ENCODE measurements around the gene AGMAT.
A peak's percentile ranks its signal among the peaks of the same experiment; 100 is the strongest.

The AGMAT gene

DNA sequence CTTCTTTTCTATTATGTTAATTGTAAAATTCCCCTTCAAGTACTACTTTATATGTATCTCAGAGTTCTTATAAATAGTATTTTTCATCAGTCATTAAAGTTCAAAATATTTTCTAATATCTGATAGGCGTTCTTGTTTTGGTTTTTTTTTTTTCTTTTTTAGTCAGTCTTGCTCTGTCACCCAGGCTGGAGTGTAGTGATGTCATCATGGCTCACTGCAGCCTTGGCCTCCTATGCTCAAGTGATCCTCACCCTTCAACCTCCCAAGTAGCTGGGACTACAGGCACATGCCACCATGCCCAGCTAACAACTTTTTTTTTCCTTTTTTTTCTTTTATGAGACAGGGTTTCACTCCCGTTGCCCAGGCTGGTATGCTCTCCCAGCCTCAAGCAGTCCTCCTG lies 27.3 kb downstream of the AGMAT start:
- peak; percentile 13 for DNase-seq

DNA sequence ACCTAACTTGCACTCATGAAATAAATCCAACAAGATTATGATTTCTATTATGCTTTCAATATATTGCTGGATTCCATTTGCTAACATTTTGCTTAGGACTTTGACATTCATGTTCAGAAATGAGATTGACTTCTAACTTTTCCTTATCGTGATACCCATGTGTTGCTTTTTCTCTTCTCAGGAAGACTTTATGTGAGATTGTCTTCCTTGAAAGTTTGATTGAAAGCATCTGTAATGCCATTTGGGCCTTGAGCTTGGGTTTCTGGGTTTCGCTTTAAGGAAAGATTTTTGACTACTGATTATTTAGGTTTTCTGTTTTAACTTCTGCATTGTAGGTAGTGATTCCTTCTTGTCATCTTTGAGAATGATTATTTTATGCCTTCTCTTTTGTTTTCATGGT lies 27.8 kb downstream of the AGMAT start:
- no peak for DNase-seq

DNA sequence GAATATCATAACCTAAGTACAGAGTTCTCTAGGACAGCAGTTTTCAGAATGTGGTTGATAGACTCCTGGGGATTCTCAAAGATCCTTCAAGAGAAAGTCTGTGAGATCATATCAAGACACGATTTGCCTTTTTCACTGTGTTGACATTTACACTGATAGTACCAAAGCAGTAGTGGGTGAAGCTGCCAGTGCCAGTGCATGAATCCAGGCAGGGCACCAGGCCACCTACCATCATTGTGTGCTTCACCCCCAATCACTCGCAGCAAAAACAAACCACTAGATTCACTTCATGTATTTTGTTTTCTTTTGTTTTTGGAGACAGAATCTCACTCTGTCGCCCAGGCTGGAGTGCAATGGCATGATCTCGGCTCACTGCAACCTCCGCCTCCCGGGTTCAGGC lies 34.3 kb downstream of the AGMAT start:
- DNase-seq, result peak; percentile 1

DNA sequence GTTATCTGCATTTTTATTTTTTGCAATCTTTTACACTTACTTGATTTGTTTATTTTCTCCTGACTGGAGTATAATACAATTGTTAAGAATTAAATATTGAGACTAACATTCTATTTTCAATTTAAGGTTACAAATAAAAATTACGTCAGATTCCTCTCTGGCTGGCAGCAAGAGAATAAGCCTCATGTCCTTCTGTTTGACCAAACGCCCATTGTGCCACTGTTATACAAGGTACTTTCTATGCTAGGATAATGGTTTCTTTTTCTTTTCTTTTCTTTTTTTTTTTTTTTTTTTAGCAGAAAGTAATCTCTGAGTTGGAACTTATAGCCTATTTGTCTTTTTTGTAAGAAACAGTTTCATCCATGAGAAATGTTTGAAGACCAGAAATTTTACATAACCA lies 38.2 kb downstream of the AGMAT start:
- no peak for DNase-seq

DNA sequence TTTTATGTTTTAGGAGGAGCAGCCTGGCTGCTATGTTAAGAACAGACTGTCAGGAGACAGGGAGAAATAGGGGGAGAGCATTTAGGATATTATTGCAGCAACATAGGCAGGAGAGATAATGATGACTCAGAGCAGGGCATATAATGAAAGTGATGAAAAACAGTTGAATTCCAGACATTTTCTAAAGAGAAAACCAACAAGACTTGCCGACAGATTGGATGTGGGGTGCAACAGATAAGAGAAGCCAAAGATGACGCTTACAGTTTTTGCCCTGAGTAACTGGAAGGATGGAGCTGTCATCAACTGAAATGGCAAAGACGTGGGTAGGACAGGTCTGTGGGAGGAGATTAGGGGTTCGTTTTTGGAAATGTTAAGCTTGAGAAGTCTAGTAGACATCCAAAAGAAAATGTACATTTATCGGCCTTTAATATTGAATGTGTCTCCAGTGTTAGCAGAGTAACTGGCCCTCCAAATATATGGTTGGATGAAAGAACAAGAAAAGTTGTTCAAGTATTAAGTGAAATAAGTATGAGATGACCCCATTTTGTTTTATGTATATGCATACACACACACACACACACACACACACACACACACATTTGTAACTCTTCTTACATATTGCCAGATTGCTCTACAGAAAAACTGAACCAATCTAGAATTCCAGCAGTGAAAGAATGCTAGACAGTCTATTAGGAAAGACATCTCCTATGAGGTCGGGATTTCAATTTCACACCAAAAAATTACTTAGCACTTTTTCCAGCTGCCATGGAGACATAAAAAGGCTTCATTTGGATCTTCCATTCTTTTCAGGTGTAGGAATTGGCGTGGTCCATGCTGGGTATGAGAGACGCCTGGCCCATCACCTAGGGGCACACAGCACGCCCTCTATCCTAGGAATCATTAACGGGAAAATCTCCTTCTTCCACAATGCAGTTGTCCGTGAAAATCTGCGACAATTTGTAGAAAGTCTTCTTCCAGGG lies 41.0 kb downstream of the AGMAT start:
- DNase-seq, result peak; percentile 3

DNA sequence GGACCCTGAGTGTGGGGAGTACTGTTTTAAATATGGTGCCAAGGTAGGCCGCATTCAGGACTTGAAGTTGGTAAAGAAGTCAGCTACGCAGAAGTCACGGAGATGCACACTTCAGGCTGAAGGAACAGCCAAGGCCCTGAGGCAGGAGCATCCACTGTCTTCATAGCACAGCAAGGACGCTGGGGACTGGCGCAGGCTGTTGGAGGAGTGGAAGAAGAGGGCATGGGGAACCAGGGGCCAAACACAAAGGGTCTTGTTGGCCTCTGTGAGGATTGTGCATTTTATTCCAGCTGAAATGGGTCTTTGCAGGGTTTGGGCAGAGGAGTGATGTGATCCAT lies 41.6 kb downstream of the AGMAT start:
- peak; percentile 16 for DNase-seq

DNA sequence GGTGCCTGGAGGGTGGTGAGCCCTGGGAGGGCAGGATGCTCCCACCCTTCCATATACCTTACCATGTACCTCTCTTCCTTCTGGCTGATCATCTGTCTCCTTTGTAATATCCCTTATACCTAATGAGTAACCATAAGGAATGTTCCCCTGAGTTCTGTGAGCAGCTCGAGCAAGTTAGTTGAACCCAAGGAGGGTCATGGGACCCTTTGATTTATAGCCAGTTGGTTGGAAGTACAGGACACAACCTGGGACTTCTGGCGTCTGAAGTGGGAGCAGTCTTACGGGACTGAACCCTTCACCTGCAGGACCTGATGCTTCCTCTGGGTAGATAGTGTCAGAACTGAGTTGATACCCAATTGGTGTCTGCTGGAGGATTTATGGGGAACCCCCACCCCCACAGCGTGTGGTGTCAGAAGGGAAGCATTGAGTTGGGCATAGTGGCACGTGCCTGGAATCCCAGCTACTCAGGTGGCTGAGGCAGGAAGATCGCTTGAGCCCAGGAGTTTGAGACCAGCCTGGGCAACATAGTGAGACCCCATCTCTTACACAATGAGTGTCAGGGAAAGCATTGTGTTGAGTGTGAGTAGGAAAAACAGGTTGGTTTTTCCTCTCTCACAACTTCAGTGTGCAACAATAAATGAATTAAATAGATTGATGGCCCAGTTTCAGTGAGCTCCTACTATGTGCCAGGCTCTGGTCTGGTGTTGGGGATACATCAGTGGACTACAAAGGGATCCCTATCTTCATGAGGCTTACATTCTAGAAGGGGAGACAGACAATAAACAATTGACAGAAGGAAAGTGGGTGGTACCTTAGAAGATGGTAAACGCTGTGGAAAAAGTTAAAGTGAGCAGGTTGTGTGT lies 42.2 kb downstream of the AGMAT start:
- peak; percentile 18 for DNase-seq

DNA sequence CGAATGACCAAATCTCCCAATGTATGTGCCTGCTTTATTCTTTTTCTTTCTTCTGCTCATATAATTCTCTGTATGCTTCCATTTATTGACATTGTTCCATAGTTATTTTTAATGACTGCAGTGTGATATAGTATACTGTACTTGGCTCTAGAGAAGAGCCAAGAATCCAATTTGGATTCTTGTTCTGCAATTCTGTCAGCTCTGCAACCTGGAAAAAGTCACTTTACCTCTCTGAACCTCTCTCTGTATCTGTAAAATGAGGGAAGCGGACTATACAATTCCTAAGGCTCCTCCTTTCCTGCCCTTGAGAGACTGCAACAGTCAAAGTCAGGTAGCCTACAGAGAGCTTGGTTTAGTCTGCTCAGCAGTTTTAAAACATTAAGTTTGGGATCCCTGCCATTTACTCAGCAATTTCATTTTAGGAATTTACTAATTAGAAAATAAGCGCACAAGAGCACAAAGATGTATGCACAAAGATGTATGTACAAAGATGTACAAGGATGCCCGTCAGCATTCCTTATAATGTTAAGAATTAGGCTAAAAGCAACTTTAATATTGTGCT lies 43.5 kb downstream of the AGMAT start:
- DNase-seq, result no peak

DNA sequence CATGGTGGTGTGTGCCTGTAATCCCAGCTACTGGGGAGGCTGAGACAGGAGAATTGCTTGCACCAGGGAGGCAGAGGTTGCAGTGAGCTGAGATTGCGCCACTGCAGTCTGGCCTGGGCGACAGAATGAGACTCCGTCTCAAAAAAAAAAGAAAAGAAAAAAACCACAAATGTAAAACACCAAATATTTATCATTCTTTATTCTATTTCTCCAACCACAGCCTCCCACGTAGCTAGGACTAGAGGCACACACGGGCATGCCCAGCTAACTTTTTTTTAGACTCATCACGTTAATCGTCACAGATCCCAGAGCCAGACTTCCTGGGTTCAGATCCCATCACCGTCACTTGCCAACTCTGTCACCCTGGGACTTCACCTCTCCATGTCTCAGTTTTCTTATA lies 44.7 kb downstream of the AGMAT start:
- DNase-seq, result no peak

DNA sequence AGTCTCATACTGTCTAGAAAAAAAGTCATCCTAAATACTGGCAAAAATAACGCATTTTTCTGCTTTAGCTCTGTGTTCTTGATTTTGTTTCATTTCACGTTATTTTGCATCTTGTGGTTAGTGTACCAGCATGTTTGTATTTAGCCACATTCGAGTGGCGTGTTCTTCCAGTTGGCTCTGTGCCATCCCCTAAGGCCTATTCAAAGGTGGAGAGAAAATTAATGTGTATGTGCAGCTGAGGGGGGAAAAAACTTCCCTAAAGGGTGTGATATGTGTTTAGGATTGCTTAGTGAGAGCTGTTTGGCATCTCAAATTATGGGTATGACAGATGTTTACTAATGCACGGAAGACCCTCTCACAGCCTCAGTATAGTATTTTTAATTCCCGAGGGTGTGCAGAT lies 46.1 kb downstream of the AGMAT start:
- DNase-seq, result no peak

DNA sequence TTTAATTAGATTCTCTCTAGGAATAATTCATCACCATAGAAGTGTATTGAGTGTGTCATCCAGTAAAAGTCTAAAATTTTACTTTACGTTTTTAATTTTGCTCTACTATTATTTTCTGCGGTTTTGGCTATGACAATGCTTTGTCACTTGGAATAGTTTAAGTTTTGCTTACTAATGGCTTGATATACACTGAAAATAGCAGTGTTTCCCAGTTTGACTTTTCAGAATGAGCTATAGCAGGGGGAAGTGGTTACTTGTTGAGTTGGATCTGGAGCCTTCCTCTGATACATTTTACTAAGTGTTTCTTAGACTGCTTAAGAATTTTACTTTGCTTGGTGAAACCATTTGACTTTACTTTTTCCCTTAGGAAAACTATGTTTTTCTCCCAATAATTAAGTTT lies 53.2 kb downstream of the AGMAT start:
- no peak for DNase-seq

DNA sequence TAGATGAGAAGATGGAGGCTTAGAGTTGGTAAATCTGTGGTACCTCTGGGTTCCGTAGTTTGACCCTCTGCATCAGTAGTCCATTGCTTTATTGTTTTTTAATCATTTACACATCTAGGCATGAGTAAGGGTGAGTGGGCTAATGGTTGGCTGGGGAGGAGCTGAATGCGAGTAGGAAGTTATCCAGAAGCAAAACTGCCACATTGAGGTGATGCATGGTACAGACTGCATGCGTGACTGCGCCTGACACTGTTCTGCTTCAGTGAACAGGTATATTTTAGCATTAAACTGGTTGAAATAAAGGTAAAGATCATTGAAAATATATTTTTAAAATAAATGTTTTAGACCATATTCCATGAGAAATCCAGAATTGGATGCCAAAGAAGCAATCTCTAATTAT lies 53.8 kb downstream of the AGMAT start:
- DNase-seq, result no peak

DNA sequence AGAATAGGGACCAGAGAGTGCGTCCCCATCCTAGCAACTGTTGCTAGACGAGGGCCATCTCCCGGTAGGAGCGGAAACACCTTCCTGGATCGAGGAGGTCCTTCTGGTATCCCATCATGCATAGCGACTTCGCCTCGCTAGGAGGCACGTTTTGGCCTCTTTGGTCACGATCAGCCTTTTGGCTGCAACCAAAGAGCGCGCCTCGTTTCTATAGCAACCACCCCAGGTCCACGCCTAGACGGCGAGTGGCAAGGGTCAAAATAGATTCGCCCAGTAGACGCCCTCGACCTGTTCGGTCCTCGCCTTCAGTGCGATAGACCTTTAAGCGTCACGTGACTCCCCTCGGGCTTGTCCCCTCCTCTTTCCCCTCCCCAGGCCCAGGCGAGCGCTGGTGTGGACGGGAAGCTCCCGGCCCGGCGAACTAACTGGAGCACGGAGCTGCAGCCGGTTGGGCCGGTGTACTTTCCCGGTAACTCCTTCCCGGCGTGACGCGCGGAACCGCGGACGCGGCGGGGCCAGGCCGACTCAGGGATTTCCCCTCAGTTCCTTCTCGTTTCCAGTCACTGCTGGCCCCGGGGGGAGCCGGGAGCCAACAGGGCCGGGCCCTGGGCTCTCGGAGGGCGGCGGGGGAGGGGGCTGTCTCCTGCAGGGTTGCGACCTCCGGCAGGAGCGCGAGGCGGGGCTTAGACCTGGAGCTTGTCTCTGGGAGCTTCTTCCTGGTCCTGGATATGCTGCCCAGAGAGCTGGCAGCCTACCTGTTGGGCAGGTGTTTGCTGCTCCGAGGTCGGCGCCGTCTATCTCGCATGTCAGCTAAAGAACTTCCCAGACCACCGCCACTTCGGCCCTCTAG lies 58.1 kb downstream of the AGMAT start, which contains the start of gene DNAJC16:
Gene DNAJC16 (plus strand): TSS at position 359 of the 850 bp plus-strand sequence. CDS start 2,258 bp downstream, outside the sequence.
- DNase-seq, result peak; percentile 97

DNA sequence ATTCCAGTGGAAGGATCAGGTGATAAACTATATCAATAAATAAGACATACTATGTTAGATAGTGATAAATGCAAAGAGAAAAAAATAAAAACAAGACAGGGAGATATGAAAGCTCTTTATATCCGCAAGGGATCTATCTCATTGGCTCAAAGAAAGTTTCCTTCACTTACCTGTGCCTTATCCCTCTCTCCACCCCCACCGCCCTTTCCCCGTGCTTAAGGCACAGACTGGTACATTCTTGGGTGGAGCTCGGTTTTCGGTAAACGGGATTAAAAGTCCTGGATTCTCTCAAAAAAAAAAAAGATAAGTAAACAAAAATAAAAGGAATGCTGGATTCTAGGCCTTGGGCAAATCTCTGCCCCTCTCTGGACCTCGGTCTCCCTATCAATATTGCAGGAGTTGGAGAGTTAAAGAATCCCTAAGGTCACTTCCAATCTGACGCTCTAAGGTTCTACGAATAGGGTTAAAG lies 58.8 kb downstream of the AGMAT start:
- peak; percentile 31 for DNase-seq

DNA sequence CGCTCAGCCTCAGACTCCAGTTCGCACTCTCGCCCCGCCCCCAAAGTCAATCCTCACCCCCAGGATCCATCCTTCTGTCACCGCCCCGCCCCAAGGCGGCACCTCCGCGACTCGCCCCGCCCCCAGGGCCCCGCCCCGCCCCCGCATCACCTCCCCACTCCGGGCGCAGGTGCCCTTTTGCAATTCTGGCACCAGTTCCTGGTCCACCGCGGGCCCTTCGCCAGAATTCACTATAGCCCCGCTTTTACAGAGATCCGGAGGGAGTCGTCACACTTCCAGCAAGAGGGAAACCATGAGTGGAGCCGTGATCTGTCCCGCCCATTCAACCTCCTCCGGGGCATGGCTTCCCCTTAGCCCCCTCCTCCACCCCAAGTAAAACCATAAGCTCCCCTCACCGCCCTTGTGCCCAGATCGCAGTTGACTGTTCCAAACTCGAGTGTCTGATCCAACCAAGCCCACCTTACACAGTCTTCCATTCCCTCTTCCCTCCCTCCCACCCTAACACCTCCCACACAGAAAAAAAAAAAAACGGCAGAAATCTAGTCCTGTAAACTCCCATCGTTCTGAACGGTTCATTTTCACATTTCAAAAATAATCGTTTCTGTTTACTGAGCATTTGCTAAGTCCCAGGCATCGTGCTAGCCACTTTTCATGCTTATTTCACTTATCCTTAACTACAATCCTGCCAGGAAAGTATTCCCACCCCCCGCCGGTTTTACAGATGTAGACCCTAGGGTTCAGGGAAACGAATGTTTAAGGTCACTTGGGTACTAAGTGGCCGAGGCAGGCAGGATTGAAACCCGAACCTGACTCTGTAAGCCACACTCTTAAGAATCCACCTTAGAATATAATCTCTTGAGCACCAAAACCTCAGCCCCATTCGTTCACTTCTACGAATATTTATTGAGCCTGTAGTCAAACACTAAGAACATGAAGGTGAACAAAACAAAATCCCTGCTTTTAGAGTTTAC lies 59.5 kb downstream of the AGMAT start:
- peak; percentile 30 for DNase-seq

DNA sequence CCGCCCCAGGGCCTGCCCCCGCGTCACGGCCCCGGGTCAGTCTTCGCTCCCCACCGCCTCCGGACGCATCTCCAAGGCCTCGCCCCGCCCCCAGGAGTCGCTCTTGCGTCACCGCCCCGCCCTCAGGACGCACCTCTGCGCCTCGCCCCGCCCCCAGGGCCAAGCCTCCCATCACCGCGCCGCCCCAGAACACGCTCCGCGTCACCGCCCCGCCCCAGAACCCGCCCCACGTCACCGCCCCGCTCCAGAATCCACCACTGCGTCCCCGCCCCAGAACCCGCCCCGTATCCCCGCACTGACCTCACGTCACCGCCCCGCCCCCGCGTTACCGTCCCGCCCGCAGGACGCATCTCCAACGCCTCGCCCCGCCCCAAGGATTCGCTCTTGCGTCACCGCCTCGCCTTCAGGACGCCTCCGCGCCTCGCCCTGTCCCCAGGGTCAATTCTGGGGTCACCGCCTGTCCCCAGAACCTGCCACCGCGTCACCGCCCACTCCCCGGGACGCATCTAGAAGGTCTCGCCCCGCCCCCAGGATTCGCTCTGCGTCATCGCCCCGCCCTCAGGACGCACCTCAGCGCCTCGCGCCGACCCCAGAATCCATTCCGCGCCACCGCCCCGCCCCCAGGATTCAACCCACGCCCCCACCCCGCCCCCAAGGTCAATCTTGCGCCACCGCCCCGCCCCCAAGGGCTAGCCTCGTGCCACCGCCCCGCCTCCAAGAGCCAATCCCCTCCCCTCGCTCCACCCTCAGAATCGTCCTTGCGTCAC lies 60.4 kb downstream of the AGMAT start:
- peak; percentile 100 for DNase-seq

DNA sequence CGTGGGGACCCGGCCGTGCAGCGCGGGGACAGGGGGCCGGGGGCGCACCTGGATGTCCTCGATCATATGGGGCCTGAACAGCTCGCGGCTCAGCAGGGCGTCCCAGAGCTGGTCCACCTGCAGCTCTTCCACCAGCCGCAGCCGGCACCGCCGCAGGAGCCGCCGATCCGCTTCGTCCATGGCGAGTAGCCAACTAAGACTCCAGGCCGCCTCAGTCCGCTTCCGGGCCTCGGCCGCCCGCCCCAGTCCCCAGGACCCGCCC lies 60.9 kb downstream of the AGMAT start, which contains the start of gene CASP9:
Gene CASP9 (minus strand): TSS at position 195 of the 262 bp plus-strand sequence. CDS start 15 bp downstream, at position 180.
- no peak for DNase-seq

DNA sequence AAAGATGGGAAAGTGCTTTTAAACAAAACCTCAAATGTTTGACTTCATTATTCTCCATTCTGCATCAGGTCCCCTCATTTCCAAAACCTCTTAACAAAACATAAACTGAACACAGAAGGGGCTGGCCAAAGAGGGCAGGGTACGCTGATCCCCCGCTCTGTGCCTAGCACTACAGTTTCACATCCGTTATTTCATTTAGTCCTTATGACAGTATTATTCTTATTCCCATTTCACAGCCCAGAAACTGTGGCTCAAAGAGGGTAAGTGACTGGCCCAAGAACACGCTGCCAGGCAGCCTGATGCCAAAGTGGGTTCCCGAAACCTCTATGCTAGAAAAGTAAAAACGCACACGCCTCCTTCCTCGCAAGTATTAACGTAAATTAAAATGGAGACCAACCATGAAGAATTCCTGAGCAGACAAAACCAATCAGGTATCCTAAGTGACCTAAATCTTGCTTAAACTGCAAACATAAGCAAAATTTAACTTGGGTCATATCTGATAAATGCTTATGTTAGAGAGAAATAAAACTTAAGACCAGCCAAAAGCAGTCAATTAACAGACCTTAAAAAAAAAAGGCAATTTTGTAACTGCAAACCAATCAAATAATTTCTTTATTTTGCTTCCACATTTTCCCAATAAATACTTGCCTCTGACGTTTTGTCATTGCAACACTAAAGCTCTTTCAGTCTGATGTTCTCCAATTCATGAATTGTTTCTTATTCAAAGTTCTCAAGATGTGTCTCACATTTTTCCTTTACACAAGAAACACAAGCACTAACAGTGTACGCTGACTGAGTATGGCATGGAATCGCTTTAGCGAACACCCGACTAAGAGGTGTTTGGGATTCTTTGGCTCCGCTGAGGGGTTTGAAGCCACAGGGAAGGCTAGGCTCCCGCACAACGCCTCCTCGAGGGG lies 61.5 kb downstream of the AGMAT start:
- DNase-seq, result no peak

DNA sequence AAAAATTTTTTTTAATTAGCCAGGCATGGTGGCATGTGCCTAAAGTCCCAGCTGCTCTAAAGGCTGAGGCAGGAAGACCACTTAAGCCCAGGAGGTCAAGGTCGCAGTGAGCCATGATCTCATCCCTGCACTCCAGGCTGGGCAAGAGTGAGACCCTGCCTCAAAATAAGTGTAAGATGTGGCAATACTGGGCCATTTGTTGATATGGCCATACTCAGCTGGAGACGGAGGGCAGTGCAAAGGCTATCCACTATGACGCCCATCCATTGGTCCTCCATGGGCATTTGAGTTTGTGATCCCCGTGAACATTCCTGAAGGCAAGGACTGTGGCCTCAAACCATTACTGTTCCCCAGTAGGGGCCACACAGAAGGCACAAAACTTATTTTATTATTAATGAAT lies 62.3 kb downstream of the AGMAT start:
- DNase-seq, result no peak

All from stimulated activated CD8-positive, alpha-beta memory T cell treated with anti-CD3 and anti-CD28 coated beads, Interleukin-4, amount 100 ng/mL, for 48 hours (primary cell).